Spleen (tissue), 11 donors: Measurements from ENCODE around the gene METTL9. TPM values are rescaled to one million over a fixed set of nuclear protein-coding genes. Genes with fewer than 3 reads are reported as not detected.

Experiments used
- DNase-seq: peaks from one replicate; pipeline ENCODE4 v3.0.0-alpha.2; 2020
- H3K27ac ChIP-seq, 8 donors: fragments of 200-600 bp; sonication (generic) in 7 of 8; 1 replicate in 4 of 8; 2 replicates in 4 of 8; pipeline versions ENCODE4 v1.5.0 to v1.8.0; 2016 to 2021; ENCODE audit warnings: inconsistent platforms in 4 of 8, mild to moderate bottlenecking in 4 of 8, moderate library complexity in 1 of 8
- H3K27me3 ChIP-seq, 7 donors: fragments of 200-600 bp; sonication (generic) in 6 of 7; replicated peaks in 1 of 7; 1 replicate in 4 of 7; 2 replicates in 3 of 7; pipeline versions ENCODE4 v1.5.0 to v1.8.0; 2016 to 2021; ENCODE audit warnings: inconsistent platforms in 3 of 7, mild to moderate bottlenecking in 1 of 7
- H3K36me3 ChIP-seq, 6 donors: fragments of 200-600 bp; sonication (generic) in 5 of 6; 1 replicate in 4 of 6; 2 replicates in 2 of 6; pipeline versions ENCODE4 v1.5.0 to v1.8.0; 2016 to 2021; ENCODE audit warnings: inconsistent platforms in 2 of 6
- H3K4me1 ChIP-seq, 6 donors: fragments of 200-600 bp; sonication (generic) in 5 of 6; 1 replicate in 3 of 6; 2 replicates in 3 of 6; pipeline versions ENCODE4 v1.5.0 to v1.8.0; 2016 to 2021; ENCODE audit warnings: inconsistent platforms in 3 of 6
- H3K4me3 ChIP-seq, 8 donors: fragments of 200-600 bp; sonication (generic) in 7 of 8; 1 replicate in 4 of 8; 2 replicates in 4 of 8; pipeline versions ENCODE4 v1.5.0 to v1.8.0; 2016 to 2021; ENCODE audit warnings: inconsistent platforms in 4 of 8, mild to moderate bottlenecking in 4 of 8, moderate library complexity in 2 of 8
- H3K9me3 ChIP-seq, 8 donors: fragments of 200-600 bp; sonication (generic) in 7 of 8; 1 replicate in 4 of 8; 2 replicates in 4 of 8; pipeline versions ENCODE4 v1.5.0 to v1.8.0; 2016 to 2021; ENCODE audit warnings: inconsistent platforms in 4 of 8
- CTCF ChIP-seq, 11 experiments: fragments of 200-600 bp in 7 of 11; fragments of 450-650 bp in 4 of 11; sonication (generic) in 4 of 11; IDR thresholded peaks in 8 of 11; conservative IDR thresholded peaks in 3 of 11; 1 replicate in 7 of 11; 2 replicates in 4 of 11; pipeline versions ENCODE4 v1.4.0 to v1.8.0; 2016 to 2021; ENCODE audit warnings: antibody characterized with exemption in 11 of 11, inconsistent platforms in 4 of 11, mild to moderate bottlenecking in 1 of 11
- POLR2A ChIP-seq, 3 donors: fragments of 450-650 bp; IDR thresholded peaks; one replicate each; pipeline ENCODE4 v1.5.1; 2017; ENCODE audit warnings: antibody characterized with exemption in 3 of 3, mild to moderate bottlenecking in 1 of 3
- POLR2AphosphoS5 ChIP-seq, 3 donors: sonication (generic); formaldehyde crosslinking; IDR thresholded peaks; one replicate each; pipeline ENCODE4 v1.5.1; 2017; ENCODE audit warnings: antibody characterized with exemption in 3 of 3
- WGBS, 5 donors: extraction: QIAGEN DNeasy Blood & Tissue Kit in 3 of 5; methylation state at CpG; one replicate each; pipeline versions ENCODE4 v1.1.5 to v1.1.7; 2013 to 2018; 5-methylcytosine and 5-hydroxymethylcytosine counted together
- intact Hi-C: fragments of 100-400 bp; cut with DNase I; formaldehyde crosslinking; loops from one replicate; pipeline ENCODE4 v1.15.0; 2023; ENCODE audit warnings: low total_unique reads
- polyA plus RNA-seq, 3 donors: library from polyadenylated mRNA; stranded (reverse); fragments of 200-250 nt; gene quantifications; one replicate each; pipeline ENCODE4 v1.2.1, GENCODE V29; 2013
- total RNA-seq, 7 donors: library from RNA; depleted of rRNA in 3 of 7; stranded (reverse); fragments of >200 nt in 3 of 7; fragmentation: NEBNext Ultra II Directional in 4 of 7; extraction: Animal tissue kit (Norgen Biotek cat#: 25700) in 4 of 7; gene quantifications; one replicate each; pipeline versions ENCODE4 v1.1.0 to v1.2.1, GENCODE V29; 2016 to 2021
- donor health status: healthy with polysubstance abuse.
- donor health status: DM: no; HTN: no; CAD: no; lungs with moderate emphysema.
- donor health status: DM: no; HTN: no; CAD: no.
- donor health status: Bipolar disorder and iron deficiency.
- donor health status: healthy.
- donor health status: DM: no; HTN: no; CAD: no.
- donor health status: DM: yes; HTN: yes; CAD: no.

The METTL9 gene
- total and polyA plus RNA-seq, 10 donors = 28.5 to 247 (median 97.1) TPM

GRCh38 chr16:21698169-21699032 lies 99.0 kb downstream of the METTL9 start:
- 76 to 80% (median 79%) methylated on average over 9 of the region's 9 CpGs for WGBS, 5 donors
- Histone ChIP-seq H3K27me3 (no peaks in the 10 kb centered on the region), H3K9me3 (no peaks in the 10 kb centered on the region), H3K36me3 (no peaks in the 10 kb centered on the region), H3K27ac (no peak overlapping the region), H3K4me1 (peaks cover 0 to under 1% (median 0%) of the 10 kb centered on the region in 6 donors), H3K4me3 (no peak overlapping the region)
- intact Hi-C loops = no loop called here
- TF ChIP-seq POLR2AphosphoS5 (IDR thresholded peaks at IDR 0.05) = no peak
- TF ChIP-seq CTCF (IDR thresholded peaks at IDR 0.05 in 8 of 11, conservative IDR thresholded peaks at IDR 0.05 in 3 of 11) = no peak
- no peak for TF ChIP-seq POLR2A (IDR thresholded peaks at IDR 0.05)
- DNase-seq = no peak

DNA sequence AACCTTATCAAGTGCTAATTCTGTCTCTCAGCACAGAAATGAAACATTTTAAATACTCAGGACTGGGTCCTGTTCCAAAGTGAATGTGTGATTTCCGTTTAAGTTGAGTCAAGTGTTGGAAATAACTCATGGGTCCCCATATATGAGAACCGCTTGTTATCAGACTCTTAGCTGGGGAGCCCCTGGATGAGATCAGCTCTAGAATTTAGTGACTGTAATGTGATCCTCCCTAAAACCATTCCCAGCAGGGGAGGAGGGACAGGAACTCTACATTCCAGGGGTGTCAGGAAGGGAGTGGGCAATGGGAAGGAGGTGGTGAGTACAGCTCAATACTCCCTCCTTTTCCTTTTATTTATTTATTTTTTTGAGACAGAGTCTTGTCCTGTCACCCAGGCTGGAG lies 101.9 kb downstream of the METTL9 start:
- intact Hi-C loops = no loop called here
- no peak overlapping the region for H3K4me3 ChIP-seq
- peaks cover 0 to 11% (median 4%) of the 10 kb centered on the region in 6 donors for H3K4me1 ChIP-seq
- H3K27me3 ChIP-seq = no peaks in the 10 kb centered on the region
- H3K36me3 ChIP-seq = no peaks in the 10 kb centered on the region
- H3K9me3 ChIP-seq = no peaks in the 10 kb centered on the region
- 41 to 87% (median 59%) methylated on average over 2 of the region's 2 CpGs for WGBS, 5 donors
- no peak for TF ChIP-seq CTCF (IDR thresholded peaks at IDR 0.05 in 8 of 11, conservative IDR thresholded peaks at IDR 0.05 in 3 of 11)
- TF ChIP-seq POLR2AphosphoS5 (IDR thresholded peaks at IDR 0.05) = no peak
- TF ChIP-seq POLR2A (IDR thresholded peaks at IDR 0.05) = no peak
- DNase-seq = no peak
- H3K27ac ChIP-seq = no peak overlapping the region

DNA sequence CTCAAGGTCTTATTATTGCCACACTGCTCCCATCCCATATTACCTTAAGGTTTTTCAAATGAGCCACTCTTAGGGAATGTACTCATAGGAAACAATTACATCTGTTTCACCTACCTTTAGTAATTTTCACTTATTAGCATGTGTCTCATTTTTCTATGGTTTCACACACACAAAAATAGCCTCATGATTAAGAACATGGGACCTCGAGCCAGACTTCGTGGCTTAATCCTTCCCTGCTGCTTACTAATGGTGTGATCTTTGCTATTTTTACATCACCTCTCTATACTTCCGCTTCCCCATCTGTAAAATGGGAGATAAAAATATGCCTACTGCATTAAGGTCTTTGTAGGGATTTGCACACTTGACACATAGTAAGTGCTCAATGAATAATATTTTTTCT lies 102.9 kb downstream of the METTL9 start:
- Histone ChIP-seq H3K4me1 (peaks cover 0 to 11% (median 4%) of the 10 kb centered on the region in 6 donors), H3K36me3 (no peaks in the 10 kb centered on the region), H3K27ac (no peak overlapping the region), H3K4me3 (no peak overlapping the region), H3K9me3 (no peaks in the 10 kb centered on the region), H3K27me3 (no peaks in the 10 kb centered on the region)
- WGBS, 5 donors = 69 to 82% (median 76%) methylated on average over 3 of the region's 3 CpGs
- TF ChIP-seq CTCF (IDR thresholded peaks at IDR 0.05 in 8 of 11, conservative IDR thresholded peaks at IDR 0.05 in 3 of 11) = no peak
- no peak for TF ChIP-seq POLR2A (IDR thresholded peaks at IDR 0.05)
- no peak for TF ChIP-seq POLR2AphosphoS5 (IDR thresholded peaks at IDR 0.05)
- DNase-seq = no peak
- intact Hi-C loops = no loop called here

- H3K4me3 ChIP-seq = no peak overlapping the region
- no peak for DNase-seq
- H3K27ac ChIP-seq = no peak overlapping the region
- WGBS, 5 donors = 55 to 75% (median 59%) methylated on average over 2 of the region's 2 CpGs
- intact Hi-C loops = no loop called here
- H3K9me3 ChIP-seq = no peaks in the 10 kb centered on the region
- peaks cover 0 to 15% (median 4%) of the 10 kb centered on the region in 6 donors for H3K4me1 ChIP-seq
- H3K36me3 ChIP-seq = no peaks in the 10 kb centered on the region
- TF ChIP-seq POLR2AphosphoS5 (IDR thresholded peaks at IDR 0.05) (no peak), CTCF (IDR thresholded peaks at IDR 0.05 in 8 of 11, conservative IDR thresholded peaks at IDR 0.05 in 3 of 11) (no peak), POLR2A (IDR thresholded peaks at IDR 0.05) (no peak)
- H3K27me3 ChIP-seq = peaks cover 0 to 5% (median 0%) of the 10 kb centered on the region in 7 donors
Measured at GRCh38 chr16:21703156-21703555, 103.8 kb downstream of the METTL9 start.
